Epithelial cell of proximal tubule (primary cell): ENCODE measurements around the gene MAGI2. TPM values are rescaled to one million over a fixed set of nuclear protein-coding genes. Genes with fewer than 3 reads are reported as not detected.

Source experiments
- DNase-seq: peaks from one replicate; pipeline ENCODE4 v3.0.0-alpha.2; 2011; ENCODE audit warnings: low read depth
- H3K4me3 ChIP-seq: 2 replicates; pipeline ENCODE4 v1.5.1; 2011; ENCODE audit warnings: low read depth, mild to moderate bottlenecking, low read length
- CTCF ChIP-seq: conservative IDR thresholded peaks from 2 replicates; pipeline ENCODE4 v1.5.1; 2012; ENCODE audit warnings: low read depth, mild to moderate bottlenecking, low read length
- total RNA-seq: library from RNA; depleted of rRNA; stranded (reverse); fragments of >200 nt; gene quantifications from 2 replicates; pipeline ENCODE4 v1.2.3, GENCODE V29; 2015

Gene MAGI2
- total RNA-seq, 1 donor from 2014 or later = 0.92 TPM

GRCh38 chr7:78499971-78500370, 953.5 kb downstream of the MAGI2 start:
- no peak for TF ChIP-seq CTCF
- DNase-seq = no peak
- no peak overlapping the region for H3K4me3 ChIP-seq

DNA sequence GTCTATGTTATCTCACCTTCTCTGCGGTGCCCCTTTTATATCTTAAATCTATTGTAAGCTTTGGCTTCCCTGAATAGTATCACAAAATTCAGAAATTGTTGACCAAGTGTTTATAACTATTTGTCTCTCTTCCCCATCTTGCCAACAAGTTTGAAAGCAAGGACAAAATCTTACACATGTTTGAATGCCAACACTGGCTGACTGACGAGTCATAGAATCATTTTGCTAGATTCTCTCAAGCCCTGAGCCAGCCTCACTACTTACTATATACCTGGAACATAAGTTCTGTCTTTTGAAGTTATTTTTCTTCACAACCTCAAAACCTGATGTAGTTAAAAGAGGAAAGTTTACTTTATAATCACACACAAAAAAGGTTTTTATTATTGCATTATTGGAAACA, 954.2 kb downstream of the MAGI2 start:
- DNase-seq = no peak
- H3K4me3 ChIP-seq = no peak overlapping the region
- no peak for TF ChIP-seq CTCF

- no peak for DNase-seq
- H3K4me3 ChIP-seq = no peak overlapping the region
- no peak for TF ChIP-seq CTCF
Measured at GRCh38 chr7:78497728-78498427, 955.6 kb downstream of the MAGI2 start.

GRCh38 chr7:78496096-78496630, 957.3 kb downstream of the MAGI2 start:
- DNase-seq = no peak
- H3K4me3 ChIP-seq = no peak overlapping the region
- no peak for TF ChIP-seq CTCF

DNA sequence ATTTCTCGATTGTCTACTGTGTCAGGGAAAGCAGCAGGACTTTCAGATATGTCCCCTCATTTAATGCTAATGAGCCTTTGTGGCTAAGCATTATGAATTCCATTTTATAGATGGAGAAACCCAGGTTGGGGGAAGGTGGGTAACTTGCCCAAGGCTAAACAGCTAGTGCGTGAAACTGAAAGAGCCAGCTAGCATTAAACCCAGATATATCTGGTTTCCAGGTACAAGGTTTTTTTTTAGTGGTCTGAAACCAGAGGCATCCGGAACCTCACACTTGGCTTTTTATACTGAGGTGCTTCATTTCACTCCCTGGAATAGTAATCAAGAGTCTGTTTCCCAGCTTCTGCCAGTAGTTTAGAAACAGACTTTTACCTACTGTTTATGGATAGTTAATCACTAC, 960.1 kb downstream of the MAGI2 start:
- no peak overlapping the region for H3K4me3 ChIP-seq
- no peak for DNase-seq

DNA sequence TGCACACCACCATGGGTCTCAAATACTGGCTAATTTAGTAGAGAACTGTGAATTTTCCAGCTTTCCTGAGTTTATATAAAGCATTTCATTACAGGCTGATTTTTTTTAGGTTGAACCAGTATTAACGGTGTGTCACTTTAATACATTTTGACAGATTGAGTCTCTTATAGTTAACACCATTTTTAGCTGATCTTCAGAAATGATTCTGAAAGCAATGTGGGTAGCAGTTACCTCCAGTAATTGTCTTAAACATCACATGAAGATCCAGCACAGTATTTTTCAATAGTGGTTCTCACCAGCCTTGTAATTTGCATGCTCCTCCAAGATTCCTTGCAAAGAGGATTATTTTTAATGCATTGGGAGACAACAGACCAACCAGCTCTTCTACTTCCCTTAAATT, 961.3 kb downstream of the MAGI2 start:
- no peak for DNase-seq
- no peak overlapping the region for H3K4me3 ChIP-seq
- no peak for TF ChIP-seq CTCF

More for the DNA sequence above, 960.1 kb downstream of the MAGI2 start:
- no peak for TF ChIP-seq CTCF

DNA sequence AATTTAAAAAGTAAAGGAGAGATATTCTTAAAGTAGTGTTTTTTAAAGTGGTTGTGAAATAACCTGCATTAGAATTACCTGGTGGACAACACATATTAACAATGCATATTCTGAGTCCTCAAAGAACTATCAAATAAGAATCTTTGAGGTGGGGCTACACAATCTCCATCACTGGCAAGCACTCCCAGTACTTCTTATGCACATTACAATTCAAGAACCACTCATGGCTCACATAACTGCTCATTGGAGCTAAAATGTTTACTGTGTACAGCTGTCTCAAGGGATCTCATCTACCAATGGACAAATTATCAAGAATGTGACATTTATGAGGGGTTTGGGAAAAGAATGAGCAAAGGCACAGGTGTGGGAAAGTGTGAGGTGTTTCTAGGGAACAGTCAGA, 962.9 kb downstream of the MAGI2 start:
- H3K4me3 ChIP-seq = no peak overlapping the region
- no peak for DNase-seq
- TF ChIP-seq CTCF = no peak
